Measurements from ENCODE around the gene EML4.
A peak's percentile ranks its signal among the peaks of the same experiment; 100 is the strongest.
"Not testable (repeated sequence)": the region's sequence is repeated elsewhere in the genome, so short reads cannot be mapped to it uniquely, and the experiment has no call there.

The EML4 gene

DNA sequence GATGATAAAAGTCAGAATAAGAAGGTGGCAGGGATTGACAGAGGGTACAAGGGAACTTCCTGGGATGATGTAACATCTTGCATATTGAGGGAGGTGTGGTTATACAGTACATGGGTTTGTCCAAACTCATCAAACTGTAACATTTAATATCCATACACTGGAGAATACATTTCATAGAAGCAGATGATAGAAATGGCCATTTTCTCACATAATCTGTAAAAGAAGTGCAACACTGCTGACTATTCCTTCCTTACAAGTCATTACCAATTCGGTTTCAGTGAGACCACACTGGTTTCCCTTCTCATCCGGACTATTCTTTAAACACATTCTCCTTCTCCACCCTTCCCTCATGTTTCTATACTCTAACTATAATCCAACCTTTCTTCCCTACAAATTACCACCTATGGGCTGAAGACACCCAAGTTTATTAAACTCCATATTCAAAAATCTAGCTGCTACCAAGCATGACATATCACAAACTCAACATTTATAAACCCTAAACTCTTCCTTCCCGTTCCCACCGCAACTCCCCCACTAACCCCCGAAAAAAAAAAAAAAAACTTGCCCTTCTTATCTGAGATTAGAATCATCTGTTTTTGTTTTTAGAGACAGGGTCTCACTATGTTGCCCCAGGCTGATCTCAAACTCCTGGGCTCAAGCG is 190.3 kb downstream of the EML4 start:
- no peak for DNase-seq (ENCODE audit: low read depth in 2 of 2)

DNA sequence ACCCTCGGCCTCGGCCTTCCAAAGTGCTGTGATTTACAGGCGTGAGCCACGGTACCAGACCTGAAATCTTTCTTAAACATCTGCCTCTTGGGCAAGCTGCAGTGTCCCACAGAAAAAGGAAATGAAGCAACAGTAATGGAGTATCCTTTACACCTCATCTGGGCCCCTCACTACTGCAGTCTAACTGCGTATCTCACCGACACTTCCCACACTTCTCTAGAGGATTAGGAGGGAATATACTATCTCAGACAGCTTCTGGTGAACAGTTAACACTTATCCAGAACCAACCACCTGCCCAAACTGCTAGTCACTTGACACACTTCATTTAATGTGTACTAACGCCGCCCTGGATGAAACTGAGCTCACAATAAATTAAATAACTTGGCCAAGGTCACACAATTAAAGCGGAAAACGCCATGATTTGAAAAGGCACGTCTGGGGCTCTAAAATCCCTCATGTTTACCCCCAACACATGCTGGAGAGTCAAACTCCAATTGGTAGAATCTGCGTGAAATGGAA is 190.9 kb downstream of the EML4 start:
- no peak for DNase-seq (ENCODE audit: low read depth in 2 of 2)

DNA sequence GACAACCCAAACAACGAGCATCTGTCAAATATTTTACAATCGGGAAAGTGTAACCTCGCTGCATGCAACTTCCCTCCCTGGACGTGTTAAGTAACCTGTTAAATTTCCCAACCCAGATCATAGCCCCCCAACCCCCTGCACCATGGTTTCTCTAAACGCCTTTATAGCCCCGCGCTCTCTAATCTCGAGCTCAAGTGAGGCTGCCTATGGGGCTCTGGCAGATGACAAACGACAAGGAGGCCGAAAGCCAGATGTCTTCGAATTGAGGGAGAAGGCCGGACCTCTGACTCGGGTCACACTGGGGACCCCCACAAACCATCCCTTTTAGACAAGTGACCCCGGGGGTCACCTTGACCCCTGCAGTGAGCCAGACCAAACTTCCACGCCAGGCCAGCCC is 191.3 kb downstream of the EML4 start:
- DNase-seq (ENCODE audit: low read depth in 2 of 2) = no peak

DNA sequence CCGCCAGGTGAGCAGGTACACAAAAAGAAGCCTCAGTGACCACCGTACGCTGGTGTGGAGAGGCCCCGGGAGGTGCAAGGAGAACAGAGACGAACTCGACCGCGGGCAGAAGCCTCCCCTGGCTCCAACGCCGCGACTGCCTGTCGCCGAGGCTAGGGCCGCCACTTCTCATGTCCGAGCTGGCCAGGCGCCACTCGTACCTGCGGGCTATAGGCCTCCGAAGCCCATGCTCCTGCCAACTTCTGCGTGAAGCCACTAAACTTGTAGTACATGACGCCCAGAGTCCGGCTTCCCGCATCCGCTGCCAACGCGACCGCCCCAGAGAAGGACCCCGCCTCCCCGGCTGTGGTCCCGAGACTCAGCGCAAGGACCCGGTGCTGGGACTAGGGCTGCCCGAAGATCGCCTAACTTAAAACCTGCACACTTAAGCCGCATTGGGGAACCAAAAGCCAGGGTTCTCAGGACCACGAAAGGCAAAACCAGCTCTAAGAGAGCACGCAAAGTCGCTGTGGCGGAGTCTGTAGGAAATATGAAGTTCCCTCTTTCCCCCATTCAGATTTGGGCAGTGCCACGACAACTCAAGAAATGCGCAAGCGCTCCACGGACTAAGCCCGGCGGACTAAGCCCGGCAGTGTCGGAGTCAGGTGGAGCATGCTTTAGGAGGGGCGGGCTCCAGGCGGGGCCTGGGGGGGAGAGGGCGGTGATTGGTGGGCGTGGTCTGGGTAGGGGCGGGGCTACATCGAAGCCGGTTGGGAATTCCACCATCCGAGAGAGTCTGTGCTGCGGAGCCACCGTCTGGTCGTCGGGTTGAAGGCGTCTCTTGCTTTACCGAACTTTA is 192.0 kb downstream of the EML4 start, which contains the start of gene COX7A2L:
Gene COX7A2L, minus strand, starts transcription at position 328 of the 838 bp plus-strand sequence. Its CDS starts 56 bp downstream, at position 272.
- peak; percentile 90 to 93 for DNase-seq (ENCODE audit: low read depth in 2 of 2)

DNA sequence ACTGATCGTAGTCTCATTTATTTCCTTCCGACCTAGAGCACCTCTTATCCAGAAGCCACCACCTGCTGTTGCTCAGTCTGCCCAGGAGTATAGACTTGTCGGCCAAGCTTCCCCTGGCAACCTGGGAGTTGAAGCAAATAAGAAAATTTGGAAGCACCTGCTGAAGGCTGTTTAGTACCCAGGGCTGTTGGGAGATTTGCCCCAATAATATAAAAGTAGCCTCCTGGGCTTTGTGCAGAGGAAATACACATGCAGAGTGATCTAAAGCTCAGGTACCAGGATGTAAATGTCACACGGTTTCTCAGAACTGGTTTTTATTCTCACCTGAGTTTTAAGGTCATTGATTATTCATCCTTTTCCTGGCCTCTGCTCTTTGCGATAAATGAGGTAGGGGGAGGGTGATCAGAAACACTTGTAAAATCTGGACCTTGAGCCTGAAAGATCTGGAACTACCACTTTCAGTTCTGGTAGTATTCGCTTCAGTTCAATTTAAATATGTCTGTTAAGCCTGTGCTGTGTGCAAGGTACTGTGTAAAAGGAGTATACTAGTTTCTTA is 192.7 kb downstream of the EML4 start:
- no peak for DNase-seq (ENCODE audit: low read depth in 2 of 2)

DNA sequence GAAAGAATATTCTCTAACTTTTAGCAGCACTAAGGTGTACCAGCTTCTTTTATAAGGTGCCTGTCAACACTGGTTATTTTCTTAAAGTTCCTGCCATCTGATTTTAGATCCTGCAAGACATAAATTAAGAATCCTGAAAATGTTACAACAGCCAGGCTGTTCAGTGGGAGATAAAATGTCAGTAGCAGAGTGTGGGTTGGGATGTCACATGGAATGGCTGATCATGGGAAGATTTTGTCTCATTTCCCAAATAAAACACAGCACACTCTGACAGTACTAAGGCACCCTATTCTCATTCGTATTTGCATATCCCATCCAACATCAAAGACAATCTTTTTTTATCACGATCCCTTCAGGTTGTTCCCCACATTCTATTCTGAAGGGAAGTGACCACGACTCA is 194.3 kb downstream of the EML4 start:
- no peak for DNase-seq (ENCODE audit: low read depth in 2 of 2)

DNA sequence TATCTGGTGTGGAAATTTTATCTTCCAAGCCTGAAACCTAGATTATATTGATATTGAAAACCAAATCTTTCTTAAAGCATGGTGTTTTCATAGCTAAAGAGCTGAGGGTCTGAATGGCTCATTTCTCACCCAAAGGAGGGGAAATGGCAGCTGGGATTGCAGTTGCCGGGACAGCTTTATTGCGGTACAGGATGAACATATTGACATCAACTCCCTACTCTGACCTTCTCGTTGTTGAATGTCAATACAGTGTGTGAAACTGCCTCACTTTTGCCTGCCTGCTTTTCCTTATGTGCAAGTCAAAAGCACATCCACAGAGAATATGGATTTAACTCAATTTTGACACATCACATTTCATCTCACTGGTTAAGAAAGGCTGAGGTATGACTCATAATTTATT is 195.5 kb downstream of the EML4 start:
- DNase-seq (ENCODE audit: low read depth in 2 of 2) = no peak

DNA sequence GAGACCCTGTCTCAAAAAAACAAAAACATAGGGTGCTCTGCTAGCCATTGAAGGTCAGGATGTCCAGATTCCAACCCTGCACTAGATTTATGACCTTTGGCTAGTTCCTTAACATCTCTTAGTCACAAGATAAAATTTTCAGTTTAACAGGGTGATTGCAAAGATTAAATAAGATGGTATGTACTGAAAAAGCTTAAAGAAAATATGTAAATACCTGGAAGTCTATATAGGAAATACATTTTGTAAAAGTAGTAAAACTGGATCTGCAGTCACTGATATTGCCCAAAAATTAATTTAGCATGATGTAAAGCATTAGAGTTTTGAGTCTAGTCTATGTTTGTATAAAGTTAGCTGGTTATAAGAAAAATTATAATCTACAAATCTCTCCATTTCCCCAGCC is 197.3 kb downstream of the EML4 start:
- no peak for DNase-seq (ENCODE audit: low read depth in 2 of 2)

DNA sequence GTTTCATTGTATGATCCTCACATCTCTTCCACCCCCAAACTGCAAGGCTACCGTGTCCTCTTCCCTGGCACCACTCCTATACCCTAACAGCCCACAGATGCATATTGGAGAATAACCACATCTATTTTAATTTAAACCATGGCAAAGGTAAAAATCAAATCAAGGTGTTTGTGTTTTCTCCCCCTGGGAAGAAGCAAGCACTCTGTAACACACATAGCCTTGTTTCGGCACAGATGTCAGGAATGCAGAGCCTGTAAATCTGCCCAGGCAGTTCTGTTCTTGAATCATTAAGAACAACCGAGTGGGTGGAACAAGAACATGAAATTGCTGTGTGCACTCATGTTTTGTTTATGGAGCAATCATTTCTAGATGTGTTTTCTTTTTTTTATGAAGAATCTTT is 198.7 kb downstream of the EML4 start:
- no peak for DNase-seq (ENCODE audit: low read depth in 2 of 2)

DNA sequence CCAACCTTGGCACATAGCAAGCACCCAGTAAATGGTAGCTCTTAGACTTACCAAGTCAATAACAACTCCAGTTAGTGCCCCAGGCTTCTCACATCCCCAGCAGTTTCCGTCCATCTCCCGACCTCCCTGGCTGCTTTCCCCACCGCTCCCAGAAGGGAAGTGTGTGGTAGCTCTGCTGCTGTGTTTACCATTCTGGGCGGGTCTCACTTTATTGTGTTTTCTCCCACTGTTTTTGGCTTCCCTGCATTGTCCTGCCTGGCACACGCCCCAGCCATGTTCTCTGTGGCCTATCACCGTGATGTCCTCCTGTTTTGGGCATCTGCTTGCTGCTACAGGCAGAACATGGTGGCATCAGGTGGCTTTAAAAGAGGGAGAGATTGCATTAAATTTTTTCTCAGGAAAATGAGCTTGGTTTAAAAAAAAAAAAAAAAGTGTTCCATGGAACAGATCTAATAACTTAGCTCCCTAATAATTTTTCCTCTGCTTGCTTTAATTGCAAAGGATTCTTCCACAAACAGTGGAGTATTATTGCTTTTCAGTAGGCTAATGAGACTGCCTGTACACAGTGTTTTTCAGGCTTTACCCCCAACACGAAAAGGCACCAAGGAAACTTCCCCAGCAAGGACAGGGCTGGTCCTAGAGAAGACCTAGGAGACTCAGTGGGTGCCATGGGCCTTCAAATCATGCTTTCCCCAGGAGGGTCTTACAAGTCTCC is 199.8 kb downstream of the EML4 start:
- no peak for DNase-seq (ENCODE audit: low read depth in 2 of 2)

DNA sequence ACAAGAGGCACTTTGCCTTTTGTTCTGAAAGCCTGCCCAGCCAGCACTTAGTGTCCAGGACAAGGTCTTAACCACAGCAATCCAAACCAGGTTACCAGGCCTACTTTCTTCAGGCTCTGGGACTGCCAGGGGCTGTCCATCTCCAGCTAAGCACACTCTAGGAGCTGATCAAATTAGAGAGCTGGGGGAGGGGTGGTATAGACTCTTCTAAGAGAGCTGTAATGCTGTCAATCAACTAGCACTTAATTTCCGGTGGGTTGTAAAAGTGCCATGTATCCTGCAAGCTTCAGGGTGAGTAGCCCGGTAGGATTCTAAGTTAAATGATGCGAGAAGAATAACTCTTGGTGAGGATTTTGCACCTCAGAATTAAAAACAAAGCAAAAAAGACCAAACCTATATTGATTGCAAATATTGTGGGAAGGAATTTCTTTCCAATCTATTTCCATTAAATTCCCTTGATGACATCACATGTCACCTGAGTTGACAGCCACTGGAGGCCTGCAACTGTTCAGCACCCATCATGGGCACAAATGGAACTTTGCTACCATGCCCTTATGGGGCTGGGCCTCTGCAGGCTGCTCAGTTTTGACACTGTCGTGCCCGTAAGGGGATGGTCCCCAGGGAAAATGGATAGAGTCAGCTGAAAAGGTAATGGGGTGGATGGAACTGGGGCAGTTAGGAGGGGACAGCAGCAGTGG is 200.5 kb downstream of the EML4 start:
- DNase-seq (ENCODE audit: low read depth in 2 of 2) = no peak

DNA sequence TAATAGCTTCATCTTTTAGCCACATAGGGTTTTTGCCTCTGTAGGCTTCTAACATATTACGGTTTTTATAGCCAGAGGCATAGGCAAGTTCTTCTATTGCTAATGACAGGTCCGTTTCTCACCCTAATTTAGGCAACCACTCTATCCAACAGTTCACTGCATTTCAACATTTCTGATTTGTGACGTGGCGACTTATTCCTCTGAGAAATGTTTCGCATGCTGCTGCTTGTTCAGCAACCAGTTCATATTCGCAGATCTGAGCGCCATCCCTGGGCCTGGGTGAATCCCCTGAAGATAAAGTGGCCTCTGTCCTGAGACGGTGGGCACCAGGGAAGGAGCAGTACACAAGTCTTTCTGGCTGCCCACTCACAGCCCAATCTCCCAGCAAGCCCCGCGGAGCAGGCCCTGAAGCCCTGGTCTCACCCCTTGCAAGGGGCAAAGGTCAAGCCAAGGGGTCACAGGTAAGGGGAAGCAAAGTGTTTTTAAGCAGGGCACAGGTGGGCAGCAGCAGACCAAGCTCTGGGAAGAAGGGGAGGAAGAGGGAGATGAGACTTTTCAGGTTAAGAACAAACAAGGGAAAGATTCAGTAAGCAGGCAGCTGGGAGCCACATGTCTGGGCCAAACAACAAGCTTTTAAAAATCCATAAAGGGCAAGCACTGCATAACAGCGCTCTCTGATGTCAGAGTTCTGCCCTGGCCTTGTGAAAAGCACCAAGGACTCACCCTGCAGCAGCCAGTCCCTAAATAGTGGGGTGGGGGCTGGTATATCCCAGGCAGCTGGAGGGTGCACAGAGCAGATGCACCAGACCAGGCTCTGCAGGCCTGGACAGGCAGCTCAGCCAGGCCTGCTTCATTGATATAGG is 202.7 kb downstream of the EML4 start:
- DNase-seq (ENCODE audit: low read depth in 2 of 2) = no peak

DNA sequence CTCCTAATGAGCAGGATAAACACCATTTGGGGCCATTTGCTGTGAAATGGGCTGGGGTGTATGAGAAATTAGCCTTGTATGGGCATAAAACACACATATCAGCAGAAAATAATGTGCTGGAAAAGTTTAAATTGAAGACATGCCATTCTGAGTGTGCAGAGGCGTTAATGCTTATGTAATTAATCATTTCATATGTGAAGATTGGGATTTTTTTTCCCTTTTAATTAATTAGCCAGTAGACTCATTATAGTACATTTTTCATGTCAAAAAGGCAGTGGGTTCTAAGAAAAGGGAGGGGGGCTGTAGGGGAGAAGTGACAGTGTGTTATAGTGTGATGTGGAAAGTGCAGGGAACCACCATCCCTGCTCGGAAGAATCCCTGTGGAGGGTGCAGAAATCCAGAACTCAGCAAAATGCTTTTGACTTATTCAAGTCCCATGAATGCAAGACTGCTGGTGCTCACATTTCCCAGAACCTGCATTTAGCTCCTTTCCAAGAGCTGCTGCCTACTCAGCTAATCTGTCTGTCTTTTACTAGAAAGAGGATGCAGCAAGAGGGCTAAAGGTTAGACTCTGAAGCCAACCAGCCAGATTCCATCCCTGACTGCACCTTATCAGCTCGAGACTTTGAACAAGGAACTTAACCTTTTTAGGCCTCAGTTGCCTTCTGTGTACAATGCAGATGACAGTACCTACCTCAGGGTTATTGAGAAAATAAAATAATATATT is 203.5 kb downstream of the EML4 start:
- DNase-seq (ENCODE audit: low read depth in 2 of 2) = no peak

DNA sequence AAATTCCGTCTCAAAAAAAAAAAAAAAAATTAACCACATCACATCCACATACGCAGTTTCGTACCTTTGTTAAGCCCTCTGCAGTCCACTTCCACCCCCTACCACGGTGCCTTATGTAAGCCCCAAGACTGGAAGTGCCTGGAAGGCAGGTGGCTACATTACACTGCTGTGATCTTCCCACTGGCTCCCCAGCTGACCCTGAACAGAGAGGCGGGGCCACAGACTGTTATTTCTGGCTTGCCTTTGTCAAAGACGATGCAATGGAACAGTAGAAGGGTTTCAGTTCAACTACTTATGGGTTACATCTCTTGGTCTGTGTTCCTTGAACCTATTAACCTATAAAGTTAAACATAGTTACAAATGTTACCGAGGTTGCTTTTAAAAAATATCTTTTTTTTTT is 207.6 kb downstream of the EML4 start:
- DNase-seq (ENCODE audit: low read depth in 2 of 2) = no peak

DNA sequence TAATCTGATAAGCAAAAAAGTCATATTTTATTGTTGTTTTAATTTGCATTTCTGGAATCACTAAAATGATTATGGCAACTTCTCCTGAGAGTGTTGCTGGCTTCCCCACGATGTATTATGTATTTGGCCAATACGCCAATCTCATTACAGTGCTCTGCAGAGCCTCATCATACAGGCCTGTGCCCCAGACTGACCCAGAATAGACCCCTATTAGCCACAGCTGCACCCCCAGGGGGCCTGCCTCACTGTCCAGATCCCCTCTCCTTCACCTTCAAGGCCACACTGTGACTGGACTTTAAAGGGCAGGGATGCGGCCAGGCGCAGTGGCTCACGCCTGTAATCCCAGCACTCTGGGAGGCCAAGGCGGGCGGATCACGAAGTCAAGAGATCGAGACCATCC is 209.3 kb downstream of the EML4 start:
- DNase-seq (ENCODE audit: low read depth in 2 of 2) = no peak

DNA sequence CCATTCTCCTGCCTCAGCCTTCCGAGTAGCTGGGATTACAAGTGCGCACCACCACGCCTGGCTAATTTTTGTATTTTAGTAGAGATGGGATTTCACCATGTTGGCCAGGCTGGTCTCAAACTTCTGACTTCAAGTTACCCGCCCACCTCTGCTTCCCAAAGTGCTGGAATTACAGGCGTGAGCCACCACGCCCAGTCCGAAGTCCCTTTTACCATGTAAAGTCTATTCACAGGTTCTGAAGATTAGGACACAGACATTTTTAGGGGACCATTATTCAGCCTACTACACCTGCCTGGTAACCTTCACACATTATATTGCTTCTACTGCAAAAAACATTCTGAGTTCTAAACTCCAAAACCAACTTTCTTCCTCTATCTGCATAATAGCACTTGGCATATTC is 210.9 kb downstream of the EML4 start:
- DNase-seq (ENCODE audit: low read depth in 2 of 2) = not testable (repeated sequence)

DNA sequence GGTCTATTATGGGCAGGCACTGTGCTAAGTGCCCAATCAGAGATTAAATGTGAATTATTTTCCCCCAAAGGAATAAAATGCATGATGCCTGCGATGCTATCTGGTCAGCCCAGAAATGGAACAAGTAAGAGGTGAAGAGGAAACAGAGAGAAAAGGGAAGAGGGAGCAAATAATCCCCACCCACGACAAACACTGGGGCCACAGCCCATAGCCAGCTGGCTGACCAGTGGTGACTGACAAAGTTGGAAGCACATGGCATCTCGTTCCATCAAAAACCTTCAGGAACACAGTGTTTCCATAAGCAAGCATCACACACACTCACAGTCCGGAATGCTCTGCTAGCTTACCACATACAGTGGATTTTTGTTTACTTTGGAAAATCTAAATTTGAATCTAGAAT is 213.0 kb downstream of the EML4 start:
- no peak for DNase-seq (ENCODE audit: low read depth in 2 of 2)
